Endodermal cell (in vitro differentiated cells): ENCODE data around the gene DARS1. TPM values are rescaled to one million over a fixed set of nuclear protein-coding genes. Genes with fewer than 3 reads are reported as not detected.
"Not testable (repeated sequence)": the region's sequence is repeated elsewhere in the genome, so short reads cannot be mapped to it uniquely, and the experiment has no call there.

ENCODE experiments used
- DNase-seq: peaks from one replicate; pipeline ENCODE4 v3.0.0-alpha.2; 2017
- H3K27ac ChIP-seq: 2 replicates; pipeline ENCODE4 v1.5.1; 2013; ENCODE audit warnings: mild to moderate bottlenecking, low read depth, low read length, moderate library complexity
- H3K27me3 ChIP-seq: 2 replicates; pipeline ENCODE4 v1.6.1; 2013; ENCODE audit warnings: mild to moderate bottlenecking, low read length, moderate library complexity; ENCODE audit not compliant: insufficient read depth, control insufficient read depth, poor library complexity, severe bottlenecking
- H3K36me3 ChIP-seq: 2 replicates; pipeline ENCODE4 v1.7.0; 2013; ENCODE audit warnings: mild to moderate bottlenecking, low read length, moderate library complexity; ENCODE audit not compliant: control insufficient read depth, insufficient read depth
- H3K4me1 ChIP-seq: one replicate; pipeline ENCODE4 v1.7.0; 2013; ENCODE audit warnings: low read length; ENCODE audit not compliant: control insufficient read depth, insufficient read depth
- H3K4me3 ChIP-seq: 2 replicates; pipeline ENCODE4 v1.5.1; 2013; ENCODE audit warnings: mild to moderate bottlenecking, low read length, moderate library complexity
- H3K9ac ChIP-seq: 2 replicates; pipeline ENCODE4 v1.6.1; 2013; ENCODE audit warnings: mild to moderate bottlenecking, low read length, moderate library complexity; ENCODE audit not compliant: poor library complexity, severe bottlenecking; ENCODE audit errors: extremely low read depth
- H3K9me3 ChIP-seq: 2 replicates; pipeline ENCODE4 v1.6.1; 2013; ENCODE audit warnings: mild to moderate bottlenecking, low read length, moderate library complexity; ENCODE audit not compliant: control insufficient read depth
- H3K27ac Mint-ChIP-seq: 2 replicates; pipeline ENCODE4 v1.8.0; 2020; ENCODE audit warnings: mixed read lengths
- H3K27me3 Mint-ChIP-seq: 2 replicates; pipeline ENCODE4 v1.8.0; 2021; ENCODE audit warnings: mild to moderate bottlenecking, mixed read lengths; ENCODE audit not compliant: insufficient read depth
- H3K36me3 Mint-ChIP-seq: 2 replicates; pipeline ENCODE4 v1.8.0; 2020; ENCODE audit warnings: low read depth, mixed read lengths
- H3K4me1 Mint-ChIP-seq: 2 replicates; pipeline ENCODE4 v1.8.0; 2020; ENCODE audit warnings: mixed read lengths
- H3K4me3 Mint-ChIP-seq: 2 replicates; pipeline ENCODE4 v1.8.0; 2020; ENCODE audit warnings: mild to moderate bottlenecking, moderate library complexity, mixed read lengths
- H3K9me3 Mint-ChIP-seq: 2 replicates; pipeline ENCODE4 v1.8.0; 2020; ENCODE audit warnings: mild to moderate bottlenecking, mixed read lengths
- WGBS, 2 experiments: methylation state at CpG; one replicate each; pipeline versions ENCODE4 v1.1.5 to v1.1.7; 2013; ENCODE audit warnings: missing lambda C conversion rate in 2 of 2, mixed read lengths in 1 of 2; ENCODE audit not compliant: insufficient coverage in 1 of 2, insufficient read length in 1 of 2; 5-methylcytosine and 5-hydroxymethylcytosine counted together
- total RNA-seq, 2 donors: library from RNA; stranded (reverse); fragmentation: NEBNext Ultra II Directional in 1 of 2; extraction: Animal tissue kit (Norgen Biotek cat#: 25700) in 1 of 2; gene quantifications; 2 replicates in 1 of 2; 3 replicates in 1 of 2; pipeline ENCODE4 v1.2.1, GENCODE V29; 2021
- TF ChIP-seq, protein P1 (sequence below): fragments of 200-600 bp; sonication (generic); conservative IDR thresholded peaks from 2 replicates; pipeline ENCODE4 v1.5.0; 2021; ENCODE audit warnings: antibody characterized with exemption, mild to moderate bottlenecking

DARS1 gene
- total RNA-seq, 2 donors from 2014 or later, result 70.5 to 75.9 TPM

DNA sequence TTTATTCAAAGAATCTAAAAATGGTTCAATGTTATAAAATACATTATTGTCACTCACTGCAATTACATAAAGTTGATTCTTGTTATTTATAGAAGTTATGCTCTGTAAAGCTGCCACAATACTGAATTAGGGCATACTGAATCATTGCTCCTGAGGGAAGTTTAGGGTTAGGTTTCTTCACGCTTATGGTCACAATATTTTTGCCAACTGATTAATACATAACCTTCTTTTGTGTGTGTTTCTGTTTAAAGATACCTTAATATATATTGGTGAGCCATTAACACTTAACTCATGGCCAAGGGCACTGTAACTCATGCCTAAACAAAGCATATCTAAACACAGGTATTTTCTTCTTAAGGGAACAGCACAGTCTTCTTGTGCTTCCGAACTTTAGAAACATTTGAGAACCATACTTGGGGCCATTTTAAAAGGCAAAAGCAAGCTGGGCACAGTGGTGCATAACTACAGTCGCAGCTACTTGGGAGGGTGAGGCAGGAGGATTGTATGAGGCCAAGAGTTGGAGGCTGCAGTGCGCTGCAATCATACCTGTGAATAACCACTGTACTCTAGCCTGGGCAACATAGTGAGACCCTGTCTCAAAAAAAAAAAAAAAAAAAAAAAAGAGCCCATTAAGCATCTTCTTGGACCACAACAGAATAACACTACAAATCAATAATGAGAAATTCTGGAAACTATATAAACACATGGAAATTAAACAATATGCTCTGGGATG, 15.6 kb downstream of the DARS1 start:
- Histone ChIP-seq H3K27ac (no peak overlapping the region), H3K4me1 (no peaks in the 10 kb centered on the region), H3K36me3 (peaks cover 34% of the 10 kb centered on the region), H3K27me3 (no peaks in the 10 kb centered on the region), H3K9me3 (peaks cover 7% of the 10 kb centered on the region), H3K4me3 (no peak overlapping the region), H3K9ac (no peak overlapping the region)
- 90 to 98% methylated on average over 2 to 3 of the region's 4 CpGs for WGBS, 2 experiments
- TF ChIP-seq, protein P1, sequence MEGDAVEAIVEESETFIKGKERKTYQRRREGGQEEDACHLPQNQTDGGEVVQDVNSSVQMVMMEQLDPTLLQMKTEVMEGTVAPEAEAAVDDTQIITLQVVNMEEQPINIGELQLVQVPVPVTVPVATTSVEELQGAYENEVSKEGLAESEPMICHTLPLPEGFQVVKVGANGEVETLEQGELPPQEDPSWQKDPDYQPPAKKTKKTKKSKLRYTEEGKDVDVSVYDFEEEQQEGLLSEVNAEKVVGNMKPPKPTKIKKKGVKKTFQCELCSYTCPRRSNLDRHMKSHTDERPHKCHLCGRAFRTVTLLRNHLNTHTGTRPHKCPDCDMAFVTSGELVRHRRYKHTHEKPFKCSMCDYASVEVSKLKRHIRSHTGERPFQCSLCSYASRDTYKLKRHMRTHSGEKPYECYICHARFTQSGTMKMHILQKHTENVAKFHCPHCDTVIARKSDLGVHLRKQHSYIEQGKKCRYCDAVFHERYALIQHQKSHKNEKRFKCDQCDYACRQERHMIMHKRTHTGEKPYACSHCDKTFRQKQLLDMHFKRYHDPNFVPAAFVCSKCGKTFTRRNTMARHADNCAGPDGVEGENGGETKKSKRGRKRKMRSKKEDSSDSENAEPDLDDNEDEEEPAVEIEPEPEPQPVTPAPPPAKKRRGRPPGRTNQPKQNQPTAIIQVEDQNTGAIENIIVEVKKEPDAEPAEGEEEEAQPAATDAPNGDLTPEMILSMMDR, result no peak
- Mint-ChIP-seq H3K36me3 (peaks cover 49% of the 10 kb centered on the region), H3K27ac (no peak overlapping the region), H3K4me1 (peaks cover 1% of the 10 kb centered on the region), H3K9me3 (peaks cover 2% of the 10 kb centered on the region), H3K4me3 (no peak overlapping the region), H3K27me3 (no peaks in the 10 kb centered on the region)
- DNase-seq, result no peak

DNA sequence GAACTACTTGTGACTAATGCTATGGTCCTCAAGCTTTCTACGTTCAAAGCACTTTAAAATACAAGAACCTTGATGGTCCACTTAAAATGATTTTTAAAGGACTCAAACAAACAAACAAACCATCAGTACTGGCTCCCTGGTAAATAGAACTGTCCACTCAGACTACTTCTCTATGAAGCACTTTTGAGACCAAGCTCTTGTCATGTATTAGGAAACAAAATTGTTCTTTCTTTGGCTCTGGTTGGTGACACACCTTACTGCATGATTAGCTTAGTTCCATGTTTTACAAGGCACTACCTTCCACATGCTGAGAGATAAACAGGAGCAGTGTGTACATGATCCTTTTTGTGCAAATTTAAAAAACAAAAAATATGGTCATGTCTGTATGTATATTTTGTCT, 19.7 kb downstream of the DARS1 start:
- Histone ChIP-seq H3K9ac (no peak overlapping the region), H3K4me1 (peaks cover 6% of the 10 kb centered on the region), H3K27ac (no peak overlapping the region), H3K9me3 (no peaks in the 10 kb centered on the region), H3K27me3 (no peaks in the 10 kb centered on the region), H3K4me3 (no peak overlapping the region), H3K36me3 (peaks cover 8% of the 10 kb centered on the region)
- TF ChIP-seq, protein P1, result no peak
- no peak overlapping the region for H3K4me3 Mint-ChIP-seq
- WGBS, 2 experiments, result 93 to 100% methylated on average over 1 of the region's 1 CpG
- DNase-seq, result no peak
- no peak overlapping the region for H3K27ac Mint-ChIP-seq
- peaks cover 13% of the 10 kb centered on the region for H3K36me3 Mint-ChIP-seq
- H3K27me3 Mint-ChIP-seq, result no peaks in the 10 kb centered on the region
- peaks cover 26% of the 10 kb centered on the region for H3K4me1 Mint-ChIP-seq
- no peaks in the 10 kb centered on the region for H3K9me3 Mint-ChIP-seq

DNA sequence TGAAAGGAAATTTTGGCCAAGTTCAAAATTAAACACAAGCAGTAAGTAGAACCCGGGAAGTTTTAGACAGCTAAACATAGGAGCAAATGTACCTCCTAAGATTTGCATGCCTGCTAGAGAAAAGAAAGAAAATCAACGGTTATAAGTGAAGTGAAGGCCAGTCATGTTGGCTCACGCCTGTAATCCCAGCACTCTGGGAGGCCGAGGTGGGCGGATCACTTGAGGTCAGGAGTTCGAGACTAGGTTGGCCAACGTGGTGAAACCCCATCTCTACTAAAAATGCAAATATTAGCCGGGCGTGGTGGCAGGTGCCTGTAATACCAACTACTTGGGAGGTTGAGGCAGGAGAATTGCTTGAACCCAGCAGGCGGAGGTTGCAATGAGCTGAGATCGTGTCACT, 21.0 kb downstream of the DARS1 start:
- not testable (repeated sequence) for H3K27ac ChIP-seq, H3K9me3 ChIP-seq
- H3K4me1 Mint-ChIP-seq, result peaks cover 34% of the 10 kb centered on the region

DNA sequence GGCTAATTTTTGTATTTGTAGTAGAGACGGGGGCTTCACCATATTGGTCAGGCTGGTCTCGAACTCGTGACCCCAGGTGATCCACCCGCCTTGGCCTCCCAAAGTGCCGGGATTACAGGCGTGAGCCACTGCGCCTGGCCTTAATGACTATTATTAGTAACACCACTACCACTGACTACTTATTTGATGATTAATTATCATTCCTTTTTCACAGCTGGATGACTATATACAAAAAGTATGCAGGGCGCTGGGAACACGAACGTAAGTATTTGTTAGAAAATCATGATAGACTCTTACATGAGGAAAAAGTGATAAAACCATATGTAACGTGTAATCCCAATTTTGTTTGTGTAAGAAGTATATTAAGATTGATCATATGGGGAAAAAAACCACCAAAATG, 21.6 kb downstream of the DARS1 start:
- Histone ChIP-seq H3K27ac (no peak overlapping the region), H3K9me3 (no peaks in the 10 kb centered on the region), H3K4me3 (no peak overlapping the region), H3K4me1 (peaks cover 6% of the 10 kb centered on the region), H3K27me3 (no peaks in the 10 kb centered on the region), H3K36me3 (peaks cover 11% of the 10 kb centered on the region), H3K9ac (no peak overlapping the region)
- no peaks in the 10 kb centered on the region for H3K27me3 Mint-ChIP-seq
- H3K9me3 Mint-ChIP-seq, result no peaks in the 10 kb centered on the region
- WGBS, 2 experiments, result 95 to 98% methylated on average over 11 of the region's 11 CpGs
- no peak for DNase-seq
- H3K36me3 Mint-ChIP-seq, result peaks cover 9% of the 10 kb centered on the region
- peaks cover 34% of the 10 kb centered on the region for H3K4me1 Mint-ChIP-seq
- H3K4me3 Mint-ChIP-seq, result no peak overlapping the region
- H3K27ac Mint-ChIP-seq, result no peak overlapping the region
- TF ChIP-seq, protein P1, result no peak

More for the DNA sequence above, 21.0 kb downstream of the DARS1 start:
- H3K36me3 ChIP-seq, H3K9me3 Mint-ChIP-seq, DNase-seq, H3K27me3 ChIP-seq, H3K27ac Mint-ChIP-seq, H3K27me3 Mint-ChIP-seq, H3K9ac ChIP-seq, H3K4me1 ChIP-seq, H3K4me3 ChIP-seq, H3K4me3 Mint-ChIP-seq: not testable (repeated sequence)
- H3K36me3 Mint-ChIP-seq, result peaks cover 11% of the 10 kb centered on the region
- 92 to 93% methylated on average over 7 to 11 of the region's 11 CpGs for WGBS, 2 experiments
